GM12892 (cell line): Measurements from ENCODE around the gene HINT3.

Source experiments
- POLR2A ChIP-seq: IDR thresholded peaks from 2 replicates; pipeline ENCODE4 v1.6.1; 2011; ENCODE audit warnings: low read depth, low read length, control low read depth
- POLR2AphosphoS5 ChIP-seq: IDR thresholded peaks from 2 replicates; pipeline ENCODE4 v1.6.1; 2011; ENCODE audit warnings: low read depth, low read length, control low read depth

DNA sequence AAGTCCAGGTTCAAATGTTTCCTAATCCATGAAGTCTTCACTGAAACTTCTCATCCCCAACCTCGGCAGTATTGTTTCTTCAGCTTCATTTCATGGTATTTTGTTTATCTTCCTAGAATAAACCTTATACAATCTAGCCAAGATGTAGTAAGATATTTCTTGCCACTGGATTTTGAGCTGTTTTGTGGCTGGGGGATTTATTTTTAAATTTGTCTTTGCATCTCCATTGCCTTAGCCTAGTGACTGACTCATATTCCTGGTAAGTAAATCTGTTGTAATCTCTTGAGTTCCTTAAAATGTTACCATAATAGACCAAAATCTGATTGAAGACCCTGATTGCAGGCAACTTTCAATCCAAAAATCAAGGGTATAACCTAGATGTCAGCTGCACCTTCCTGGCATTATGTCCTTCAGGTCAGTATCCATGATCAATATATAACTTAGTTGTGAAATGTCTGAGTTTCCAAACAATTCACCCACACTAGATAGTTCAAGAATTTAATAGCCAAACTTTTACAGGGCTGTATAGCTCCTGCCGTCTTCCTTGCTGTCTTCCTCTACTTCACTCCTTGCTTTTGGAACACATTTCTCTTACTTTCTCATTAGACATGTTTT, 25.1 kb downstream of the HINT3 start:
- TF ChIP-seq POLR2A (no peak), POLR2AphosphoS5 (no peak)
